Fibroblast of skin of left biceps (primary cell): ENCODE measurements around the gene NT5C2.

Source experiments
- DNase-seq, 2 experiments: peaks; one replicate each; pipeline ENCODE4 v3.0.0-alpha.2; 2013; ENCODE audit warnings: low read depth in 2 of 2

Gene NT5C2

DNA sequence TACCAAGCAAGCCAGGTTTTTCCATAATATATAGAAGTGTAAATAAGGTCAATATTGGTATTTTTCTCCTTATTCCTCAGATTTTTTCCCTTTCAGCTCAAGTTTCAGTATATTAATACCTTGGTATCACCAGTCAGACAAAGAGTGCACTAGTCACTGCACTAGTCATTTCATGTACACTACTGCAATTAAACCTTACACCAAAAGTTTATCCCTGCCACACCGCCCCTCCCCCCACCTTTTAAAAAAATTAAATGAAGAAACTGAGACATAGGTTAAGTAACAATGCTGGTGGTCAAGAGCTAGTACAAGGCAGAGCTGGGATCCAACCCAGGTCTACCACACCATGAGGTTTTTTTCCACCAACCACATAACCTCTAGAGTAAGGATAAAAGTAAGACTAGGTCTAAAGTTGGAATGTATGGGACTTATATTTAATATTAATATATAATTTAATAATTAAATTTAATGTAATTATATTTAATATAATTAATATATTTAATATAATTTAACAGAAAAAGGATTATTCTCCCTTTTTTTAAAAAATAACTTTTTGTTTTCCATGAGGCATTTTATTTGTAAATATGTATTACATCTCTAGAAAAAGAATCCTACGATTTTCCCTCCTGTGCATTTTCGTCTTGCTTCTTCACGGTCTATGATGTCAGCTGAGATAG is 68.5 kb downstream of the NT5C2 start:
- no peak for DNase-seq

DNA sequence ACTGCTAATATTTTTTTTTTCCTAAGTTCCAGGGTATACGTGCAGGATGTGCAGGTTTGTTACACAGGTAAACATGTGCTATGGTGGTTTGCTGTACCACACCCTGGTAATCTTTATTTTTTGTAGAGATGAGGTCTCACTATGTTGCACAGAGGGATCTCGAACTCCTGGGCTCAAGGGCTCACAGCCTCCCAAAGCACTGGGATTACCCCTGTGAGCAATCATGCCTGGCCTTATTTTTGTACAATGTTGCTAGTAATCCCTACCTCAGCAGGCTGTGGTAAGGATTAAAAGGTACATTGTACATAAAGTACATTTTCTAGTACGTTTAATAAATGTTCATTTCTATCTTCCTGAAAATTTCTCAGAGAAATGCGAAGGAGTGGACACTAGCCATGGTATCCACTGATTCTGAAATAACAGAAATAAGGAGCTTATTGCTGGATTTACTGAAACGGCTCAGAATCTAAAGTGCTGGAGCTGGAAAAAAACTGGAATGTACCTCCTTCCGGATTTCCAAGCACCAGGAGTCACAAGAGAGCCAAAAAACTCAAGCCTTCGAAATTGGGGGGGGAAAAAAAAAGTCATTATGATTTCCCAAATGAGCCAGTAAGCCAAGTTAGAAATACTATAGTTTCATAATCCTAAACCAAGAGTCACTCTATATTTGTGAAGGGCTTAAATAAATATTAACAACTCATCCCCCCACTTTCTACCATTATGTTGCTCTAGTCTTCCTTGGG is 69.6 kb downstream of the NT5C2 start:
- DNase-seq = no peak

- DNase-seq = no peak
These were observed 71.9 kb downstream of the NT5C2 start for GRCh38 chr10:103120977-103121735.

DNA sequence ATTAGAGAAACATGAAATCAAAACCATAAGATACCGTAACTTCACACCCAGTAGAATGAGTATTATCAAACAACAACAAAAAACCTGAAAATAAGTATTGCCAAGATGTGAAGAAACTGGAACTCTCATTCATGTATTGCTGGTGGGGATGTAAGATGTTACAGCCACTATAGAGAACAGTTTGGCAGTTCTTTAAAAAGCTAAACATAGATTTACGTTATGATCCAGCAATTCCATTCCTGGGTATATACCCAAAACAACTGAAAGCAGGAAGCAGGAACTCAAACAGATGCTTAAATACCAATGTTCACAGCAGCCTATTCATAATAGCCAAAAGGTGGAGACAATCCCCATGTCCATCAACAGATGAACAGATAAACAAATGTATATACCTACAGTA is 72.5 kb downstream of the NT5C2 start:
- no peak for DNase-seq

DNA sequence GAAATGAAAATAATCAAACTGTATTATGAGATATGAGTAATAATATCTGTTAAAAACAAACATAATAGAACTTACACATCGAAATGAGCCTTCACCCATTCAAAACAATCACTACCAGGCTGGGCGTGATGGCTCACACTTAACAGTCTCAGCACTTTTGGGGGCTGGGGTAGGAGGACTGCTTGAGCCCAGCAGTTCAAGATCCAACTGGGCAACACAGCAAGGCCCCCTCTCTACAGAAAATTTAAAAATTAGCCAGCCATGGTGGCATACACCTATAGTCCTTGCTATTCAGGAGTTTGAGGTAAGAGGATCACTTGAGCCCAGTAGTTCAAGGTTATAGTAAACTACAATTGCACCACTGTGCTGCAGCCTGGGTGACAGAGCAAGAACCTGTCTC is 75.8 kb downstream of the NT5C2 start:
- no peak for DNase-seq

DNA sequence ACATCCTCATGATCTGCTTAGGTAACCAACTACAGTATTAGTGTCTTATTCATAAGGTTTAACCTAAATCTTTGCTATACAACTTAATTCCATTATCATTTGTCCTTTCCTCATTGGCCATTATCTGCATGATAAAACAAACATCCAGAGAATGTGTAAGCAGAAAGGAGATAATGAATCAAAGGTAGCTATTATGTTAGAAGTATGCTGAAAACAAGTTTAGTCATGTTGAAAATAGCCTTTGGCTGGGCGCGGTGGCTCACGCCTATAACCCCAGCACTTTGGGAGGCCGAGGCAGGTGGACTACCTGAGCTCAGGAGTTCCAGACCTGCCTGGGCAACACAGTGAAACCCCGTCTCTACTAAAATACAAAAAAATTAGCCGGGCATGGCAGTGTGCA is 78.2 kb downstream of the NT5C2 start:
- DNase-seq = no peak

GRCh38 chr10:103111918-103112877 is 80.9 kb downstream of the NT5C2 start:
- no peak for DNase-seq

DNA sequence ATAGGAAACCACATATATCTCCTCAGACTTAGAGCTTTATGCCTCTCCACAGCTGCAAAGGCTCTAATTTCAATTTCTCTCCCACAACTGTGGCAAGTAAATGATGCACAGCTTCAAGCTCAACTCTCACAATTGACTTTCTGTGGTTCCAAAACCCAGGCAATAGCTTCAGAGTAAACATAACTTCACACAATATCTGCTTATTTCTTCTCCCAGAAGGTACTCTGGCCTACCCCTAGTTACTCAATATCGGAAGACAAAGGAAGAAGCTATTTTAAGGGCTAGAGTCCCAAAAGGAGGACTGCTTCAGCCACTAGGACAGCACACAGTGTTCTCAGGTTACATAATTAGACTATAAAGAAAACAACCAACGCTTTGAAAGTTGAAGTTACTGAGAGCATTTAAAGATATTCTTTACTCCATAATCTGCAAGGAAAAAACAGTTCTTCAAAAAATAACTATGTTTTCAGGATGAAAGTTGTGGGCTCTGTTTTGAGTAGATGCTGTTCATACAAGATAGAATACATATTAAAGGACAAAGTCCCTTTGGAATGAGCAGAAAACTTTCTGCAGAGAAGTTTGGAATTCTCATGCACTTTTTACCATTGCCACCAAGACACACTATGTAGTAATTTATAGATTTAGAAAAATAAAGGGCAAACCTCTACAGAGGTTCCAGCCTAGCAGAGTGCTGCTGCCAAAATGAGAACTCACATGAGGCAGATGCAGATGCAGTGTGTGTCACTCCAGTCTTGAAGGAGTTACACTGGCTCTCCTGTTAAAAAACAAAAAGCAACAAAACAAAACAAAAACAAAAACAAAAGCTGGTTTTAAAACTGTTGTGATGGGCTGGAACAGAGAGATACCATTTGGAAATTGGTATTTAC is 81.8 kb downstream of the NT5C2 start:
- DNase-seq = no peak

GRCh38 chr10:103110407-103110806 is 82.7 kb downstream of the NT5C2 start:
- DNase-seq = no peak

GRCh38 chr10:103109821-103110220 is 83.3 kb downstream of the NT5C2 start:
- DNase-seq = no peak

DNA sequence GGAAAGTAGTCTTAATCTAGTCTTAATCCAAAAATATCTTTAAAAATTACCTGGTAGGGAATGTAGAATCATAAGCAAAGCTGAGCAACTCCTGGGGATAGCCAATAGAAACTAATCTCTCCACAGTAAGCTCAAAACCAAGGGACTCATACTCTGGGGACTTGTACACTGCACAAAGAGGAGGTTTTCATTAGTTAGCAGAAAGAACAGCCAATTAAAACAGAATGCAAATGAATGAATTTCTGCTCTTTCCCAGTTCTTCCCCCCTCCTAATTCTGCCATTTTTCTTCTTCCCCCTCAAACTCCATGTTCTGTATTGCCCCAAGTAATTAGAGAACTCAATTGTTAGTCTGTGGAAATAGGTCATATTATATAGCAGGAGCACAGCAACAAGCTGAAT is 86.5 kb downstream of the NT5C2 start:
- DNase-seq = no peak

- no peak for DNase-seq
These were observed 87.6 kb downstream of the NT5C2 start for GRCh38 chr10:103105462-103105861.

DNA sequence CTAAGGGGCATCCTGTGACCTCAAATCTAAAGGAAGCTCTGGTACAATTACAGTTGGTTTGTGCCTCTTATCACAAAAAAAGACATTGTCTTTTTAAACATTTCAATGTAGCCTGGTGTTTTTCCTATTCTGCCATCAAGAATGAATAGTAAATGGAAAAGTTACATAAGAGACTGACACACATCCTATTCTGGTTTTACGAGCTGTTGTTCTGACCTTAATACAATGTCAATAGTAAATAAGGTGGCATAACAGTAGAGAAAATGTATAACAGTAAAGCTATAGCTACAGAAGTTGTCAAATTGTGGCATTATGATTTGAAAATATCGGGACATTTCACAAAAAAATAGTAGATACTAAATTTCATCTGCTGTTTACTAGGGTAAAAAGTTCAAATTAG is 88.4 kb downstream of the NT5C2 start:
- no peak for DNase-seq

DNA sequence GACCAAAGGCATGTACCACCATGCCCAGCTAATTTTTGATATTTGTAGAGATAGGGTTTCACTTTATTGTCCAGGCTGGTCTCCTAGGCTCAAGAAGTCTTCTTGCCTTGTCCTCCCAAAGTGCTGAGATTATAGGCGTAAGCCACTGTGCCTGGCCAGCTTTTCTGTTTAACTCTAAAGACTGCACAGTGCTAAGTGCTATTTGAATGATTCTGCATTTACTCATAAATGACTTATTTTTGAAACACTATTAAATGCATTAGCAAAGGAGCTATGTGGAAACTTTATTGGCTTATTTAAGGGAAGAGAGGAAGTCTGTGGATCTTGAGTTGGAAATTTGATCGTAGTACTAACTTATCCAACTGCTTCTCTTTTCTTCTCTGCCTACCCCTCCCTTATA is 89.1 kb downstream of the NT5C2 start:
- DNase-seq = no peak

- no peak for DNase-seq
These were observed 90.9 kb downstream of the NT5C2 start for GRCh38 chr10:103102195-103102594.

DNA sequence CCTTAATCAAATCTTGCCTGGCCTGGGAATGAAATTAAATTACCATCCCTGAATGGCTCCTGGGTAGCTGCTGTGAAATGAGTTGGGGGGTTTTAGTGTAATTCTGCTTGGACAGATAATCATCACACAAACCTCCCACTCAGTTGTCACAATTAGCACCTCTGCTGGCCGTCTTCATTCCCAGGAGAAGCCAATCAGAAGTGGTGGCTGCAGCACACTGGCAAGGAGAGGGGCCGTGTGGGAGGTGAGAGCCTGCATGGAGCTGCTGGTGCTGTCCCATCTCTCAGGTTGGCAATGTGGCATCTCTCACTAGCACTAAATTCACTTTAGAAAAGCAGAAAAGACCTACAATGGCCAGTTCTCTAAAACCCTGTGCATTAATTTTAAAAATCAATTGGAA is 92.5 kb downstream of the NT5C2 start:
- no peak for DNase-seq

DNA sequence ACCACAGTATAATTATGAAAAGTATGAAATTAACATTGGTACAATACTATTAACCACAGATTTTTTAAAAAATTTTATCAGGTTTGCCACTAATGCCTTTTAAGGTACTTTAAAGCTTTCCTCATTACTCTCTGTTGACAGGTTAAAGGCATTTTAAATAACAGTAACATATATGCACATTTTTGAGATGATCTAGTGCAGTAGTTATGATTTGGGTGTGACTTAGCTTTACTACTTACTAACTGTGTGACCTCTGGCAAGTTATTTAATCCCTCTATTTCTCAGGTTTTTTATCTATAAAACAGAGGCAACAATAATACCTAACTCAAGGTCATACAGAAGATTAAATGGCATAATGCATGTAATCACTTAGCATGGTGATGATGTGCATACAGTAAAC is 94.8 kb downstream of the NT5C2 start:
- no peak for DNase-seq

- no peak for DNase-seq
These were observed 96.9 kb downstream of the NT5C2 start for GRCh38 chr10:103096130-103096529.

- no peak for DNase-seq
These were observed 98.1 kb downstream of the NT5C2 start for GRCh38 chr10:103095005-103095404.

DNA sequence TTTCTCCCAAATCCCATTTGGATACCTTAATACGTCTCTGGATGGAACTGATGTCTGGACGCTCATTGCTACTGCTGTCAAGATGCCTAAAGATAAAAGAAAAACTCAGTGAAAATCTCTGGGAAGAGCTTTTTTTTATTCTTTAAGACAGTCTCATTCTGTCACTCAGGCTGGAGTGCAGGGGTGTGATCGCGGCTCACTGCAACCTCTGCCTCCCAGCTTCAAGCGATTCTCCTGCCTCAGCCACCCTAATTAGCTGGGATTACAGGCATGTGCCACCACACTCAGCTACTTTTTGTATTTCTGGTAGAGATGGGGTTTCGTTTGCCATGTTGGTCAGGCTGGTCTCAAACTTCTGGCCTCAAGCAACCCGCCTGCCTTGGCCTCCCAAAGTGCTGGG is 102.2 kb downstream of the NT5C2 start:
- no peak for DNase-seq

DNA sequence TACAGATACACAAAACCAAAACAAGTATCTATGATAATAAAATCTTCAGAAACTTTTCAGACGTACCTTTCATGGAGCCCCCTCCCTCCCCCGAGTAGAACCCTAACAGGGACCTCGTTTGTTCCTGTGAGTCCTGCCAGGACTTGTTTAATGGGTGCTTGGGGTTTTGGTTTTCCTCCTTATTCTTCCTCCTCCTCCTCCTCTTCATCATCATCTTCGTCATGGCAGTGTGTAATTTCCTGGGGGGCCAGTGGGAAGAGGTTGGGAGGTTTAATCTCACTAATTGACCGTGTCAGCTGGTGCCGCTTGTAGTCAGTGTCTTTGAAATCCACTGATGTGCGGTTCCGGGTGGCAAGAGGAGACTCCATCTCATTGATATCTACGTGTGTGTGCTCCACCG is 103.6 kb downstream of the NT5C2 start:
- DNase-seq = no peak
